K562 (cell line): ENCODE measurements around the gene DNASE1L2. TPM values are rescaled to one million over a fixed set of nuclear protein-coding genes. Genes with fewer than 3 reads are reported as not detected.

Experiments
- ATF1 ChIP-seq, 2 experiments: fragments of 450-650 bp in 1 of 2; IDR thresholded peaks; 2 replicates each; pipeline ENCODE4 v1.6.1; 2016; ENCODE audit warnings: missing compliant biosample characterization in 1 of 2, missing genetic modification characterization in 1 of 2
- CBX1 ChIP-seq: sonication (generic); IDR thresholded peaks from 2 replicates; pipeline ENCODE4 v1.6.1; 2016; ENCODE audit warnings: antibody characterized with exemption, low read depth, mild to moderate bottlenecking
- CSDE1 ChIP-seq, 2 experiments: fragments of 450-650 bp; IDR thresholded peaks; 2 replicates each; pipeline ENCODE4 v1.6.1; 2016; ENCODE audit warnings: mild to moderate bottlenecking in 1 of 2
- ELK1 ChIP-seq: sonication (generic); formaldehyde crosslinking; IDR thresholded peaks from 2 replicates; pipeline ENCODE4 v1.8.1; 2022; ENCODE audit warnings: missing genetic modification reagents
- ERF ChIP-seq: fragments of 450-650 bp; formaldehyde crosslinking; IDR thresholded peaks from 2 replicates; pipeline ENCODE4 v1.4.0; 2020; ENCODE audit warnings: mild to moderate bottlenecking, mixed read lengths
- FOXA1 ChIP-seq: fragments of 450-650 bp; IDR thresholded peaks from 2 replicates; pipeline ENCODE4 v1.6.1; 2016; ENCODE audit warnings: mild to moderate bottlenecking, borderline replicate concordance
- FOXP4 ChIP-seq: sonication (generic); formaldehyde crosslinking; IDR thresholded peaks from 2 replicates; pipeline ENCODE4 v1.8.0; 2022; ENCODE audit warnings: mild to moderate bottlenecking, missing genetic modification reagents, borderline replicate concordance
- KAT2B ChIP-seq: IDR thresholded peaks from one replicate; pipeline ENCODE4 v1.6.1; 2012; ENCODE audit warnings: low read depth, mild to moderate bottlenecking, control low read depth, inconsistent platforms, low read length, moderate library complexity
- LCOR ChIP-seq: sonication (generic); formaldehyde crosslinking; IDR thresholded peaks from 2 replicates; pipeline ENCODE4 v1.8.0; 2022; ENCODE audit warnings: mild to moderate bottlenecking, missing genetic modification reagents
- MYBL2 ChIP-seq, 2 experiments: fragments of 450-650 bp in 1 of 2; sonication (generic) in 1 of 2; formaldehyde crosslinking in 1 of 2; IDR thresholded peaks; 2 replicates each; pipeline versions ENCODE4 v1.6.1 to v1.8.1; 2017 to 2022; ENCODE audit warnings: borderline replicate concordance in 1 of 2, inconsistent platforms in 1 of 2, low read depth in 1 of 2, mild to moderate bottlenecking in 1 of 2, missing genetic modification reagents in 1 of 2, moderate library complexity in 1 of 2
- NFATC3 ChIP-seq: fragments of 450-650 bp; IDR thresholded peaks from 2 replicates; pipeline ENCODE4 v1.6.1; 2017; ENCODE audit warnings: mild to moderate bottlenecking
- NR3C1 ChIP-seq: sonication (generic); formaldehyde crosslinking; IDR thresholded peaks from 2 replicates; pipeline ENCODE4 v1.8.1; 2022; ENCODE audit warnings: missing genetic modification reagents
- POU5F1 ChIP-seq: fragments of 150-350 bp; IDR thresholded peaks from 2 replicates; pipeline ENCODE4 v1.6.1; 2014; ENCODE audit warnings: borderline replicate concordance, low read length, low read depth, mild to moderate bottlenecking; ENCODE audit not compliant: partially characterized antibody
- PTRF ChIP-seq: fragments of 450-650 bp; IDR thresholded peaks from 2 replicates; pipeline ENCODE4 v1.6.1; 2016; ENCODE audit warnings: mild to moderate bottlenecking, missing genetic modification characterization, missing compliant biosample characterization
- PTTG1 ChIP-seq: fragments of 450-650 bp; IDR thresholded peaks from 2 replicates; pipeline ENCODE4 v1.6.1; 2016; ENCODE audit warnings: low read depth, mild to moderate bottlenecking, missing genetic modification characterization, missing compliant biosample characterization
- RBM15 ChIP-seq: fragments of 200-400 bp; formaldehyde crosslinking; IDR thresholded peaks from 2 replicates; pipeline ENCODE4 v1.6.1; 2018; ENCODE audit warnings: mild to moderate bottlenecking, low read length, moderate library complexity; ENCODE audit not compliant: insufficient read depth
- SMAD3 ChIP-seq: fragments of 450-650 bp; formaldehyde crosslinking; conservative IDR thresholded peaks from 2 replicates; pipeline ENCODE4 v1.4.0; 2020; ENCODE audit warnings: mild to moderate bottlenecking
- SPI1 ChIP-seq: IDR thresholded peaks from 2 replicates; pipeline ENCODE4 v1.6.1; 2011; ENCODE audit warnings: low read depth, low read length, control low read depth, borderline replicate concordance
- TAF7 ChIP-seq: fragments of 450-650 bp; IDR thresholded peaks from 2 replicates; pipeline ENCODE4 v1.6.1; 2016; ENCODE audit warnings: missing genetic modification characterization, missing compliant biosample characterization
- ZBTB17 ChIP-seq: fragments of 450-650 bp; formaldehyde crosslinking; IDR thresholded peaks from 2 replicates; pipeline ENCODE4 v1.4.0; 2020; ENCODE audit warnings: mild to moderate bottlenecking
- ZFPM2 ChIP-seq: fragments of 250-450 bp; sonication (Bioruptor Pico); IDR thresholded peaks from 2 replicates; pipeline ENCODE4 v1.5.1; 2022; ENCODE audit warnings: mild to moderate bottlenecking
- ZNF121 ChIP-seq: sonication (generic); formaldehyde crosslinking; conservative IDR thresholded peaks from 2 replicates; pipeline ENCODE4 v1.8.0; 2022; ENCODE audit warnings: missing genetic modification reagents
- ZNF280B ChIP-seq: fragments of 250-450 bp; sonication (Bioruptor Pico); IDR thresholded peaks from 2 replicates; pipeline ENCODE4 v1.5.1; 2021; ENCODE audit warnings: mild to moderate bottlenecking
- ZNF551 ChIP-seq: fragments of 250-450 bp; sonication (Bioruptor Pico); IDR thresholded peaks from 2 replicates; pipeline ENCODE4 v1.5.0; 2021; ENCODE audit warnings: mild to moderate bottlenecking, moderate library complexity
- polyA plus RNA-seq, 8 experiments: library from polyadenylated mRNA; depleted of rRNA in 4 of 8; stranded (reverse) in 5 of 8; unstranded in 3 of 8; fragments of >200 nt; fragmentation: Nextera tagmentation in 2 of 8; fragmentation: Illumina TruSeq in 1 of 8; extraction: Ambion mirVana in 2 of 8; extraction: Trizol in 1 of 8; gene quantifications; 2 replicates each; pipeline versions ENCODE4 v1.2.1 to v1.2.3, GENCODE V29; 2011 to 2014; ENCODE audit warnings: inconsistent platforms in 1 of 8, missing spikeins in 1 of 8
- total RNA-seq, 7 experiments: library from RNA; depleted of rRNA in 6 of 7; stranded (reverse); fragments of >200 nt in 6 of 7; fragmentation: Illumina TruSeq in 2 of 7; extraction: Trizol in 2 of 7; gene quantifications; 2 replicates each; pipeline versions ENCODE4 v1.2.1 to v1.2.3, GENCODE V29; 2011 to 2021; ENCODE audit warnings: low replicate concordance in 1 of 7

DNASE1L2 gene
- total and polyA plus RNA-seq, 9 of the 15 experiments (the other 6 are each of a cell fraction or from before 2014, with no cell fraction given), result 0.08 to 2.7 (median 1.7) TPM; not detected in 1

GRCh38 chr16:2267913-2268666, 31.8 kb downstream of the DNASE1L2 start, which contains the start of gene RNPS1 (continued):
- TF ChIP-seq CBX1 (peak; percentile 57; the same call in 1 of the 2 replicates), RBM15 (no peak), ELK1 (CRISPR knock-in tag) (0 out of 2 replicates have a peak, but pooled peaks have one; percentile 15), SMAD3 (CRISPR knock-in tag) (no peak), ZNF280B (no peak), ZFPM2 (peak; percentile 87), MYBL2 (IDR thresholded peaks at IDR 0.05; ENCODE audit: low read depth) (no peak), MYBL2 (CRISPR knock-in tag; IDR thresholded peaks at IDR 0.05; ENCODE audit: borderline replicate concordance) (0 out of 2 replicates have a peak, but pooled peaks have one; percentile 13), PTRF (tag) (no peak), NFATC3 (0 out of 2 replicates have a peak, but pooled peaks have one; percentile 62), PTTG1 (tag) (no peak), TAF7 (tag) (peak; percentile 96), LCOR (CRISPR knock-in tag) (peak; percentile 78; the same call in 1 of the 2 replicates), CSDE1 (IDR thresholded peaks at IDR 0.05) (peak in 1 of 2 experiments; percentile 95; a peak in 2 of 4 replicates), FOXA1 (no peak), FOXP4 (0 out of 2 replicates have a peak, but pooled peaks have one; percentile 41), SPI1 (no peak; the same call in 1 of the 2 replicates), ZNF121 (CRISPR knock-in tag) (no peak), NR3C1 (peak; percentile 90; the same call in 1 of the 2 replicates), POU5F1 (no peak), ATF1 (CRISPR knock-in tag; IDR thresholded peaks at IDR 0.05) (peak; percentile 98), ATF1 (tag; IDR thresholded peaks at IDR 0.05) (peak; percentile 100), ZNF551 (CRISPR knock-in tag) (no peak), KAT2B (no peak), ZBTB17 (CRISPR knock-in tag) (peak; percentile 85; the same call in 1 of the 2 replicates), ERF (CRISPR knock-in tag) (peak; percentile 51; the same call in 1 of the 2 replicates)
